ENCODE measurements around the gene ANKRA2. TPM values are rescaled to one million over a fixed set of nuclear protein-coding genes. Genes with fewer than 3 reads are reported as not detected.

ANKRA2 gene
- total and polyA plus RNA-seq, 9 of the 15 experiments (the other 6 are each of a cell fraction or from before 2014, with no cell fraction given), result 7.9 to 28.7 (median 12.8) TPM

DNA sequence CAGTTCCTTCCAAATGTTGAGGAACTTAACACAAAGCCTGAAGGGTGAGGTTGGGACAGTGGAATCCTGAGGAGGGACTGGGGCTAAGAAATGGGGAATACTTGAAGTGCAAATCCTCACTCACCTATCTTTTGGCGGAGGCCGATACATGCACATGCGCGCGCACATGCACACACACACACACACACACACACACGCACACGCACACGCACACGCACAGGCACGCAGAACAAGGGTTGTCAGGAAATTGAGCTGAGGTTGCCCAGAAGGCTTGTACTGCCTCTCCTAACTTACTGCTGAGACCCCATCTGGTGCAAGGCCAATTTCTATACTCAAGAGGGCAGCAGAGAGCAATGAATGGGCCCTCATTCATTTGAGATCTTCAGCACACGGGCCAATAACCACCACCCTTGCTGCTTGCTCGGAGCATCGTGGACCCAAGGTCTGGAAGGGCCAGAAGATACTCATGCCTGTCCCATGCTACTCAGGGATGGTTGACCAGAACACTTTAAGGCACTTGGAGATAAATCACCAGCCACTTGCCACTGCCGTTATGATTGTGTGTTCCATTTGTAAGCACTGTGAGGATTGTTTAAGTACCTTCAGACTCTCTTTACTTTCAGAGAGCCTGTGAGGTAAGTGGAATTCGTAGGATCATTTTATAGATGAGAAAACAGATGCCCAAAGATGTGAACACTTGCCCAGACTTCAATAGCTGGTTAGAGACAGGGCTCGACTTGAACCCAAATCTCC, 45.7 kb downstream of the ANKRA2 start (continued):
- TF ChIP-seq, protein P1, sequence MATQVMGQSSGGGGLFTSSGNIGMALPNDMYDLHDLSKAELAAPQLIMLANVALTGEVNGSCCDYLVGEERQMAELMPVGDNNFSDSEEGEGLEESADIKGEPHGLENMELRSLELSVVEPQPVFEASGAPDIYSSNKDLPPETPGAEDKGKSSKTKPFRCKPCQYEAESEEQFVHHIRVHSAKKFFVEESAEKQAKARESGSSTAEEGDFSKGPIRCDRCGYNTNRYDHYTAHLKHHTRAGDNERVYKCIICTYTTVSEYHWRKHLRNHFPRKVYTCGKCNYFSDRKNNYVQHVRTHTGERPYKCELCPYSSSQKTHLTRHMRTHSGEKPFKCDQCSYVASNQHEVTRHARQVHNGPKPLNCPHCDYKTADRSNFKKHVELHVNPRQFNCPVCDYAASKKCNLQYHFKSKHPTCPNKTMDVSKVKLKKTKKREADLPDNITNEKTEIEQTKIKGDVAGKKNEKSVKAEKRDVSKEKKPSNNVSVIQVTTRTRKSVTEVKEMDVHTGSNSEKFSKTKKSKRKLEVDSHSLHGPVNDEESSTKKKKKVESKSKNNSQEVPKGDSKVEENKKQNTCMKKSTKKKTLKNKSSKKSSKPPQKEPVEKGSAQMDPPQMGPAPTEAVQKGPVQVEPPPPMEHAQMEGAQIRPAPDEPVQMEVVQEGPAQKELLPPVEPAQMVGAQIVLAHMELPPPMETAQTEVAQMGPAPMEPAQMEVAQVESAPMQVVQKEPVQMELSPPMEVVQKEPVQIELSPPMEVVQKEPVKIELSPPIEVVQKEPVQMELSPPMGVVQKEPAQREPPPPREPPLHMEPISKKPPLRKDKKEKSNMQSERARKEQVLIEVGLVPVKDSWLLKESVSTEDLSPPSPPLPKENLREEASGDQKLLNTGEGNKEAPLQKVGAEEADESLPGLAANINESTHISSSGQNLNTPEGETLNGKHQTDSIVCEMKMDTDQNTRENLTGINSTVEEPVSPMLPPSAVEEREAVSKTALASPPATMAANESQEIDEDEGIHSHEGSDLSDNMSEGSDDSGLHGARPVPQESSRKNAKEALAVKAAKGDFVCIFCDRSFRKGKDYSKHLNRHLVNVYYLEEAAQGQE (IDR thresholded peaks at IDR 0.05; ENCODE audit: borderline replicate concordance), result peak; percentile 50; the same call in 1 of the 2 replicates
- TF ChIP-seq, protein P1 (CRISPR knock-in tag; IDR thresholded peaks at IDR 0.05; ENCODE audit: low read depth), result no peak
- TF ChIP-seq ELF2 (CRISPR knock-in tag; IDR thresholded peaks at IDR 0.05) (no peak), ZNF764 (CRISPR knock-in tag; IDR thresholded peaks at IDR 0.05; ENCODE audit: low read depth) (no peak), SMARCE1 (IDR thresholded peaks at IDR 0.05) (0 out of 2 replicates have a peak, but pooled peaks have one; percentile 39), NELFE (IDR thresholded peaks at IDR 0.05; ENCODE audit: insufficient read depth, insufficient read length) (no peak)
